Keratinocyte (primary cell): ENCODE results near the gene PFKFB3. TPM values are rescaled to one million over a fixed set of nuclear protein-coding genes. Genes with fewer than 3 reads are reported as not detected.

ENCODE experiments used
- DNase-seq: peaks from one replicate; pipeline ENCODE4 v3.0.0-alpha.2; 2011; ENCODE audit warnings: low read depth, missing footprints, low spot score
- FAIRE-seq: peaks from 2 replicates; lab custom pipeline; 2011; peaks lifted over from hg19 to GRCh38; lab: Jason Lieb, UNC
- H2AFZ ChIP-seq: 2 replicates; pipeline ENCODE4 v1.6.0; 2012; ENCODE audit warnings: low read length, control low read depth, inconsistent platforms; ENCODE audit not compliant: control insufficient read depth
- H3K27ac ChIP-seq: 2 replicates; pipeline ENCODE4 v1.5.1; 2011; ENCODE audit warnings: low read length; ENCODE audit not compliant: control insufficient read depth, insufficient read depth
- H3K27me3 ChIP-seq: 3 replicates; pipeline ENCODE4 v1.6.0; 2011; ENCODE audit warnings: low read length; ENCODE audit not compliant: control insufficient read depth, insufficient read depth; ENCODE audit errors: extremely low read depth
- H3K36me3 ChIP-seq, 2 experiments: 2 replicates in 1 of 2; 3 replicates in 1 of 2; pipeline ENCODE4 v1.5.1; 2011; ENCODE audit warnings: low read length in 2 of 2, mild to moderate bottlenecking in 1 of 2; ENCODE audit not compliant: control insufficient read depth in 2 of 2, insufficient read depth in 2 of 2; ENCODE audit errors: extremely low read depth in 1 of 2
- H3K4me1 ChIP-seq: 3 replicates; pipeline ENCODE4 v1.5.1; 2011; ENCODE audit warnings: low read length; ENCODE audit not compliant: control insufficient read depth, insufficient read depth; ENCODE audit errors: extremely low read depth
- H3K4me2 ChIP-seq: 3 replicates; pipeline ENCODE4 v1.6.0; 2011; ENCODE audit warnings: low read depth, low read length; ENCODE audit not compliant: control insufficient read depth, insufficient read depth; ENCODE audit errors: extremely low read depth
- H3K4me3 ChIP-seq, 3 experiments: fragments of 200-600 bp in 1 of 3; sonication (generic) in 1 of 3; 2 replicates in 2 of 3; 3 replicates in 1 of 3; pipeline ENCODE4 v1.5.1; 2011 to 2016; ENCODE audit warnings: low read length in 3 of 3, mild to moderate bottlenecking in 3 of 3, control low read depth in 2 of 3, inconsistent platforms in 1 of 3, low read depth in 1 of 3, mixed read lengths in 1 of 3, mixed run types in 1 of 3, moderate library complexity in 1 of 3; ENCODE audit not compliant: control insufficient read depth in 2 of 3, insufficient read depth in 2 of 3; ENCODE audit errors: extremely low read depth in 1 of 3
- H3K79me2 ChIP-seq: 2 replicates; pipeline ENCODE4 v1.6.0; 2012; ENCODE audit warnings: low read length; ENCODE audit not compliant: control insufficient read depth, insufficient read depth
- H3K9ac ChIP-seq: 3 replicates; pipeline ENCODE4 v1.6.0; 2011; ENCODE audit warnings: low read length; ENCODE audit not compliant: control insufficient read depth, insufficient read depth; ENCODE audit errors: extremely low read depth
- H3K9me1 ChIP-seq: 3 replicates; pipeline ENCODE4 v1.6.0; 2011; ENCODE audit warnings: low read length; ENCODE audit not compliant: control insufficient read depth, insufficient read depth; ENCODE audit errors: extremely low read depth
- H3K9me3 ChIP-seq: 2 replicates; pipeline ENCODE4 v1.5.1; 2012; ENCODE audit warnings: low read depth, low read length; ENCODE audit not compliant: control insufficient read depth
- H4K20me1 ChIP-seq: 3 replicates; pipeline ENCODE4 v1.6.0; 2011; ENCODE audit warnings: low read length; ENCODE audit not compliant: control insufficient read depth, insufficient read depth; ENCODE audit errors: extremely low read depth
- EZH2 ChIP-seq: IDR thresholded peaks from one replicate; pipeline ENCODE4 v1.6.1; 2012; ENCODE audit warnings: inconsistent platforms, mild to moderate bottlenecking, low read length, moderate library complexity
- dilution Hi-C: fragments of 300-500 bp; cut with MboI; formaldehyde crosslinking; loops from one replicate; pipeline ENCODE4 v1.7.0; 2020; ENCODE audit warnings: low sequenced_read_pairs; ENCODE audit not compliant: extremely low pct_ligation_motif_present
- polyA plus RNA-seq, 5 experiments: library from polyadenylated mRNA; depleted of rRNA in 3 of 5; stranded (reverse) in 3 of 5; stranded (forward) in 1 of 5; unstranded in 1 of 5; fragments of >200 nt; gene quantifications; 1 replicate in 1 of 5; 2 replicates in 3 of 5; 3 replicates in 1 of 5; pipeline versions ENCODE4 v1.2.1 to v1.2.3, GENCODE V29; 2011 to 2012; ENCODE audit warnings: missing spikeins in 2 of 5, low read depth in 1 of 5, low replicate concordance in 1 of 5
- TF ChIP-seq, protein P1 (sequence below), 3 experiments: IDR thresholded peaks in 1 of 3; conservative IDR thresholded peaks in 1 of 3; optimal IDR thresholded peaks in 1 of 3; 2 replicates in 2 of 3; 3 replicates in 1 of 3; pipeline versions ENCODE3 to v1.5.1; 2011; ENCODE audit warnings: low read length in 3 of 3, mild to moderate bottlenecking in 3 of 3, moderate library complexity in 2 of 3, control low read depth in 1 of 3, inconsistent platforms in 1 of 3; ENCODE audit not compliant: insufficient read depth in 2 of 3; ENCODE audit errors: extremely low read depth in 1 of 3

The PFKFB3 gene
- polyA plus RNA-seq, 1 donor (not counting 4 experiments of a cell fraction or from before 2014, with no cell fraction given), result 18.6 TPM

DNA sequence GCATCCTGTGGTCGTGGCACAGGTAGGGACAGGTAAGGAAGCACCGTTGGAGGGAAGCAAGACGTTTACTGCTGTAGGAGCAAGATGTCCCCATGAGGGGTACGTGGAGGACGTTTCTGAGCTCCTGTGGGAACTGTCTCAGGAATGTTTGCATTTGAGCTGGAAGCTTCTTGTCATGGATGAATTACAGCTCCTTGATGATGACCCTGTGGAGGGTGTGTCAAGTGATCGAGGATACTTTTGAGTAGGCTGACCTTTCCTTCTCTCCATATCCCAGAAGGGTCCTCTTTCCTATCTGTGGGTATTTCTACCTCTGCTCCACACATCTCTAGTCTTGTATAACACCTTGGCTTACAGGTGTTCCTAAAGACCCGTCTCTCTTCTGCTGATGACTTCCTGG is 94.8 kb downstream of the PFKFB3 start:
- Histone ChIP-seq H3K36me3 (no peaks in the 10 kb centered on the region), H4K20me1 (no peaks in the 10 kb centered on the region), H3K9me3 (no peaks in the 10 kb centered on the region), H3K9ac (no peak overlapping the region), H3K27me3 (no peaks in the 10 kb centered on the region), H3K4me1 (peaks cover 38% of the 10 kb centered on the region), H2AFZ (no peak overlapping the region), H3K9me1 (no peaks in the 10 kb centered on the region), H3K27ac (no peak overlapping the region), H3K79me2 (no peaks in the 10 kb centered on the region), H3K4me3 (no peak overlapping the region), H3K4me2 (no peak overlapping the region)
- DNase-seq (no peak), FAIRE-seq (no peak)
- TF ChIP-seq, protein P1, sequence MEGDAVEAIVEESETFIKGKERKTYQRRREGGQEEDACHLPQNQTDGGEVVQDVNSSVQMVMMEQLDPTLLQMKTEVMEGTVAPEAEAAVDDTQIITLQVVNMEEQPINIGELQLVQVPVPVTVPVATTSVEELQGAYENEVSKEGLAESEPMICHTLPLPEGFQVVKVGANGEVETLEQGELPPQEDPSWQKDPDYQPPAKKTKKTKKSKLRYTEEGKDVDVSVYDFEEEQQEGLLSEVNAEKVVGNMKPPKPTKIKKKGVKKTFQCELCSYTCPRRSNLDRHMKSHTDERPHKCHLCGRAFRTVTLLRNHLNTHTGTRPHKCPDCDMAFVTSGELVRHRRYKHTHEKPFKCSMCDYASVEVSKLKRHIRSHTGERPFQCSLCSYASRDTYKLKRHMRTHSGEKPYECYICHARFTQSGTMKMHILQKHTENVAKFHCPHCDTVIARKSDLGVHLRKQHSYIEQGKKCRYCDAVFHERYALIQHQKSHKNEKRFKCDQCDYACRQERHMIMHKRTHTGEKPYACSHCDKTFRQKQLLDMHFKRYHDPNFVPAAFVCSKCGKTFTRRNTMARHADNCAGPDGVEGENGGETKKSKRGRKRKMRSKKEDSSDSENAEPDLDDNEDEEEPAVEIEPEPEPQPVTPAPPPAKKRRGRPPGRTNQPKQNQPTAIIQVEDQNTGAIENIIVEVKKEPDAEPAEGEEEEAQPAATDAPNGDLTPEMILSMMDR (optimal IDR thresholded peaks at IDR 0.05 in 1 of 3, IDR thresholded peaks at IDR 0.05 in 1 of 3, conservative IDR thresholded peaks at IDR 0.05 in 1 of 3; ENCODE audit: extremely low read depth in 1 of 3, insufficient read depth in 2 of 3, low read length in 3 of 3), result no peak
- TF ChIP-seq EZH2, result no peak
- dilution Hi-C loops, result no loop called here

DNA sequence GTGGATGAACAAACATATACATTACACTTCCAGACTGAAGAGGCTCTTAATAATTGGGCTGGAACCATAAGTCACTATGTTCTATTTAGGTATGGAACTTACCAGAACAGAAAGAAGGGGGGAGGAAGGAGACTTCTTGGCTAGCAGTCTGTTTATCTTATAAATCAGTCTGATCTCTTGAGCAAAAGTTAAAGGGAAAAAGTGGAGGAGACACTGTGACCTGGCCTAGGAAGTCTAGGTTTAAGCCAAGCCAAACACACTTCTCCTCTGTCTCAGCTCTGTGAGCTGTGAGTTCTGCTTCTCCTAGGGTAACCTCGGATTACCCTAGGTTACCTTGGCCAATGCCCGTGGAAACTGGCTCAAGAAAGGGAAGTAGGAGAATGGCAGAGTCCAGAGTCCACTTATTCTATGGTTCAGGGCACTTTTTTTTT is 95.2 kb downstream of the PFKFB3 start:
- Histone ChIP-seq H3K4me3 (no peak overlapping the region), H4K20me1 (no peaks in the 10 kb centered on the region), H3K9me1 (no peaks in the 10 kb centered on the region), H3K4me2 (no peak overlapping the region), H3K79me2 (no peaks in the 10 kb centered on the region), H3K36me3 (no peaks in the 10 kb centered on the region), H3K9me3 (no peaks in the 10 kb centered on the region), H3K4me1 (peaks cover 38% of the 10 kb centered on the region), H2AFZ (no peak overlapping the region), H3K27ac (no peak overlapping the region), H3K27me3 (no peaks in the 10 kb centered on the region), H3K9ac (no peak overlapping the region)
- dilution Hi-C loops, result no loop called here
- TF ChIP-seq, protein P1 (optimal IDR thresholded peaks at IDR 0.05 in 1 of 3, IDR thresholded peaks at IDR 0.05 in 1 of 3, conservative IDR thresholded peaks at IDR 0.05 in 1 of 3; ENCODE audit: extremely low read depth in 1 of 3, insufficient read depth in 2 of 3, low read length in 3 of 3), result no peak
- TF ChIP-seq EZH2, result no peak
- no peak for FAIRE-seq
- no peak for DNase-seq
